ENCODE measurements around the gene CDC23. TPM values are rescaled to one million over a fixed set of nuclear protein-coding genes. Genes with fewer than 3 reads are reported as not detected.
A peak's percentile ranks its signal among the peaks of the same experiment; 100 is the strongest.

The CDC23 gene
- total and polyA plus RNA-seq, 2 of the 8 experiments (the other 6 are each of a cell fraction or from before 2014, with no cell fraction given) = 32.6 to 45.7 TPM

- TF ChIP-seq RXRA (IDR thresholded peaks at IDR 0.05; ENCODE audit: insufficient read depth, low read depth, low read length) (no peak), NANOG (IDR thresholded peaks at IDR 0.05; ENCODE audit: insufficient read depth, low read depth, low read length, poor library complexity, severe bottlenecking) (no peak), FOSL1 (IDR thresholded peaks at IDR 0.05; ENCODE audit: insufficient read depth, low read depth, low read length) (no peak), MAFK (IDR thresholded peaks at IDR 0.05; ENCODE audit: low read depth, low read length) (no peak), TEAD4 (IDR thresholded peaks at IDR 0.05; ENCODE audit: low read depth, low read length) (no peak), CBX8 (IDR thresholded peaks at IDR 0.05; ENCODE audit: borderline replicate concordance, low read depth, low read length) (no peak), TBP (IDR thresholded peaks at IDR 0.05; ENCODE audit: low read depth, low read length) (no peak), RAD21 (IDR thresholded peaks at IDR 0.05 in 1 of 2, conservative IDR thresholded peaks at IDR 0.05 in 1 of 2; ENCODE audit: low read depth in 2 of 2, low read length in 2 of 2) (no peak), TAF1 (IDR thresholded peaks at IDR 0.05; ENCODE audit: low read depth, low read length) (no peak), CHD2 (IDR thresholded peaks at IDR 0.05; ENCODE audit: low read length) (no peak), SIN3A (conservative IDR thresholded peaks at IDR 0.05 in 1 of 2, IDR thresholded peaks at IDR 0.05 in 1 of 2; ENCODE audit: low read depth in 1 of 2, low read length in 2 of 2) (peak; percentile 88 to 96; a peak in 3 of 4 replicates), ZNF274 (IDR thresholded peaks at IDR 0.05; ENCODE audit: borderline replicate concordance, extremely low read depth, low read length) (no peak), BCL11A (IDR thresholded peaks at IDR 0.05; ENCODE audit: low read depth in 2 of 2, low read length in 2 of 2) (no peak), POLR2A (IDR thresholded peaks at IDR 0.05; ENCODE audit: control extremely low read depth in 1 of 2, low read depth in 2 of 2, low read length in 2 of 2) (no peak), PHF8 (conservative IDR thresholded peaks at IDR 0.05; ENCODE audit: low read depth, low read length) (no peak), SP1 (IDR thresholded peaks at IDR 0.05; ENCODE audit: low read depth, low read length) (0 out of 2 replicates have a peak, but pooled peaks have one; percentile 34), EZH2 (IDR thresholded peaks at IDR 0.05; ENCODE audit: low read depth, low read length, severe bottlenecking) (no peak), SIRT6 (IDR thresholded peaks at IDR 0.05; ENCODE audit: low read length) (no peak), CHD1 (IDR thresholded peaks at IDR 0.05; ENCODE audit: low read depth, low read length) (no peak)
- TF ChIP-seq, protein P1, sequence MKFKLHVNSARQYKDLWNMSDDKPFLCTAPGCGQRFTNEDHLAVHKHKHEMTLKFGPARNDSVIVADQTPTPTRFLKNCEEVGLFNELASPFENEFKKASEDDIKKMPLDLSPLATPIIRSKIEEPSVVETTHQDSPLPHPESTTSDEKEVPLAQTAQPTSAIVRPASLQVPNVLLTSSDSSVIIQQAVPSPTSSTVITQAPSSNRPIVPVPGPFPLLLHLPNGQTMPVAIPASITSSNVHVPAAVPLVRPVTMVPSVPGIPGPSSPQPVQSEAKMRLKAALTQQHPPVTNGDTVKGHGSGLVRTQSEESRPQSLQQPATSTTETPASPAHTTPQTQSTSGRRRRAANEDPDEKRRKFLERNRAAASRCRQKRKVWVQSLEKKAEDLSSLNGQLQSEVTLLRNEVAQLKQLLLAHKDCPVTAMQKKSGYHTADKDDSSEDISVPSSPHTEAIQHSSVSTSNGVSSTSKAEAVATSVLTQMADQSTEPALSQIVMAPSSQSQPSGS (IDR thresholded peaks at IDR 0.05; ENCODE audit: low read length) = no peak
- TF ChIP-seq, protein P2, sequence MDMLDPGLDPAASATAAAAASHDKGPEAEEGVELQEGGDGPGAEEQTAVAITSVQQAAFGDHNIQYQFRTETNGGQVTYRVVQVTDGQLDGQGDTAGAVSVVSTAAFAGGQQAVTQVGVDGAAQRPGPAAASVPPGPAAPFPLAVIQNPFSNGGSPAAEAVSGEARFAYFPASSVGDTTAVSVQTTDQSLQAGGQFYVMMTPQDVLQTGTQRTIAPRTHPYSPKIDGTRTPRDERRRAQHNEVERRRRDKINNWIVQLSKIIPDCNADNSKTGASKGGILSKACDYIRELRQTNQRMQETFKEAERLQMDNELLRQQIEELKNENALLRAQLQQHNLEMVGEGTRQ (IDR thresholded peaks at IDR 0.05; ENCODE audit: low read length) = no peak
These were observed 74.0 kb downstream of the CDC23 start, which contains the start of gene NME5 (continued) for GRCh38 chr5:138138949-138139780.
